ENCODE results near the gene GSTA4.

DNA sequence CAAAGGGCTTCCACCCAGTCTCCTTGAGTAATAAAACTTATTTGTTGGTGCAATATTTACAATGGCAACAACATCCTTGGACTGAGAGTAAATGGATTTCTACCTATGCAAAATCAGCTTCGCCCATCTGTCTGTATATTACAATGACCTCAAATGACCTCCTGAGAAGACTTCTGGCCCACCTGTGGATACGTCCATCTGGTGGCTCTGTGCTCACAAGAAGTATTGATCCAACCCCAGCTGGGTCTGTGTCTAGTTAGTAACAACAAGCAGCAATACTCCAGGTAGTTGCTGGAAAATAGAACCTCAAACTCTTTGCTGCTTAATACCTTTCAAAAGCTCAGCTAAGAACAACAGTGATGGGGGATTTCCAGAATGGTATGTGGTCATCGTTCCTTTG is 34.7 kb upstream of the GSTA4 start:
- no peak for TF ChIP-seq EZH2phosphoT487 (IDR thresholded peaks at IDR 0.05; ENCODE audit: insufficient read depth, low read depth)
- TF ChIP-seq EZH2 (IDR thresholded peaks at IDR 0.05; ENCODE audit: insufficient read depth, poor library complexity, severe bottlenecking): no peak

Data from GM23248 (cell line).